ENCODE results near the gene UHRF2. TPM values are rescaled to one million over a fixed set of nuclear protein-coding genes. Genes with fewer than 3 reads are reported as not detected.

UHRF2 gene
- total RNA-seq, 1 experiment from 2014 or later: 45.2 TPM

GRCh38 chr9:6489099-6489498 is 76.1 kb downstream of the UHRF2 start:
- no peak overlapping the region for H2BK15ac ChIP-seq (ENCODE audit: low read depth, low read length)
- Mint-ChIP-seq H3K9me3 (no peaks in the 10 kb centered on the region), H3K27ac (no peak overlapping the region), H3K27me3 (ENCODE audit: low read depth) (no peaks in the 10 kb centered on the region), H3K4me1 (peaks cover 0 to 5% of the 10 kb centered on the region in 2 experiments; a peak in 1 of 4 replicates), H3K36me3 (ENCODE audit: insufficient read depth in 1 of 3, low read depth in 3 of 3) (peaks cover 5 to 32% (median 31%) of the 10 kb centered on the region in 3 experiments; a peak in 6 of 7 replicates), H3K4me3 (no peak overlapping the region)
- no peak overlapping the region for H4K8ac ChIP-seq (replicated peaks; ENCODE audit: insufficient read length, low read depth, low read length)
- no peaks in the 10 kb centered on the region for H3K27me3 ChIP-seq (ENCODE audit: insufficient read depth, low read length)
- no peak overlapping the region for H3K9ac ChIP-seq (ENCODE audit: extremely low read depth, insufficient read length, low read length)
- H2BK20ac ChIP-seq (ENCODE audit: low read depth, low read length, poor library complexity, severe bottlenecking): no peak overlapping the region
- TF ChIP-seq, protein P1, sequence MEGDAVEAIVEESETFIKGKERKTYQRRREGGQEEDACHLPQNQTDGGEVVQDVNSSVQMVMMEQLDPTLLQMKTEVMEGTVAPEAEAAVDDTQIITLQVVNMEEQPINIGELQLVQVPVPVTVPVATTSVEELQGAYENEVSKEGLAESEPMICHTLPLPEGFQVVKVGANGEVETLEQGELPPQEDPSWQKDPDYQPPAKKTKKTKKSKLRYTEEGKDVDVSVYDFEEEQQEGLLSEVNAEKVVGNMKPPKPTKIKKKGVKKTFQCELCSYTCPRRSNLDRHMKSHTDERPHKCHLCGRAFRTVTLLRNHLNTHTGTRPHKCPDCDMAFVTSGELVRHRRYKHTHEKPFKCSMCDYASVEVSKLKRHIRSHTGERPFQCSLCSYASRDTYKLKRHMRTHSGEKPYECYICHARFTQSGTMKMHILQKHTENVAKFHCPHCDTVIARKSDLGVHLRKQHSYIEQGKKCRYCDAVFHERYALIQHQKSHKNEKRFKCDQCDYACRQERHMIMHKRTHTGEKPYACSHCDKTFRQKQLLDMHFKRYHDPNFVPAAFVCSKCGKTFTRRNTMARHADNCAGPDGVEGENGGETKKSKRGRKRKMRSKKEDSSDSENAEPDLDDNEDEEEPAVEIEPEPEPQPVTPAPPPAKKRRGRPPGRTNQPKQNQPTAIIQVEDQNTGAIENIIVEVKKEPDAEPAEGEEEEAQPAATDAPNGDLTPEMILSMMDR (conservative IDR thresholded peaks at IDR 0.05): no peak
- no peak overlapping the region for H4K5ac ChIP-seq (ENCODE audit: insufficient read length, low read depth, low read length)
- no peaks in the 10 kb centered on the region for H4K20me1 ChIP-seq (ENCODE audit: control insufficient read depth, insufficient read depth, insufficient read length)
- no peak overlapping the region for H2BK12ac ChIP-seq (ENCODE audit: insufficient read length, low read depth, low read length)
- H3K23me2 ChIP-seq (ENCODE audit: insufficient read length, low read depth, low read length, poor library complexity, severe bottlenecking): no peaks in the 10 kb centered on the region
- no peaks in the 10 kb centered on the region for H3K4me1 ChIP-seq (ENCODE audit: insufficient read depth, low read length)
- no peak overlapping the region for H3K56ac ChIP-seq (ENCODE audit: insufficient read length, low read depth, low read length)
- WGBS (ENCODE audit: extremely low coverage, insufficient read length, low lambda C conversion rate): no CpG with 5 or more reads among the region's 1 CpG
- no peak for DNase-seq
- no peak overlapping the region for H2BK120ac ChIP-seq (ENCODE audit: low read depth, low read length, poor library complexity, severe bottlenecking)
- H2AK5ac ChIP-seq (ENCODE audit: insufficient read length, low read length): no peak overlapping the region
- H3K18ac ChIP-seq (ENCODE audit: insufficient read length, low read depth, low read length): no peak overlapping the region
- H3T11ph ChIP-seq (ENCODE audit: low read length): no peak overlapping the region
- H3K4me2 ChIP-seq (ENCODE audit: insufficient read depth, insufficient read length, low read length): no peak overlapping the region
- no peak overlapping the region for H3K23ac ChIP-seq (ENCODE audit: insufficient read length, low read depth, low read length)
- no peaks in the 10 kb centered on the region for H3K79me1 ChIP-seq (ENCODE audit: insufficient read depth, low read depth, low read length, poor library complexity, severe bottlenecking)
- H3K79me2 ChIP-seq (ENCODE audit: insufficient read depth, low read length): no peaks in the 10 kb centered on the region
- H2BK5ac ChIP-seq (ENCODE audit: insufficient read length, low read length): no peak overlapping the region
- H3K14ac ChIP-seq (ENCODE audit: insufficient read depth, low read length): no peak overlapping the region
- no peaks in the 10 kb centered on the region for H3K9me3 ChIP-seq (ENCODE audit: control insufficient read depth, low read depth, low read length)
- H3K27ac ChIP-seq (ENCODE audit: insufficient read length, low read depth, low read length): no peak overlapping the region
- no peak overlapping the region for H2AFZ ChIP-seq (ENCODE audit: low read length)
- H3K4ac ChIP-seq (ENCODE audit: low read depth, low read length): no peak overlapping the region
- no peak overlapping the region for H4K91ac ChIP-seq (ENCODE audit: insufficient read length, low read depth, low read length)
